Measurements from ENCODE around the gene UBTD2.

UBTD2 gene

GRCh38 chr5:172166030-172166826 is 117.3 kb downstream of the UBTD2 start:
- DNase-seq, result no peak

DNA sequence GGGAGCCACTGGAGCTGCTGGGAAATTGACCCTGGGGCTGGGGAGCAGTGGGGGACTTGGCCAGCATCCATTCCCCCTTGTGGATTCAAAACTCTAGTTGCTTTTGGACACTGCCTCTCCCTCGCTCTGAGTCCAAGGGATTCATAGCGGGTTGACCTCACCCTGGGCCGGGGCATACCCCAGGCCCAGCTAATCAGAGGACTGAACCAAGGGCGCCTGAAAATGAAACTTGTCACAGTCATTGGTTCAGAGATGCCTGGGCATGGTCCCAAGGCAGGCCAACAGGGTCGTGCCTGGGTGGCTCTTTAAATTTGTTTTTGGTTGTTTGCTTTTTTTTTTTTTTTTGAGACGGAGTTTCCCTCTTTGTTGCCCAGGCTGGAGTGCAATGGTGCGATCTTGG is 118.1 kb downstream of the UBTD2 start:
- DNase-seq, result no peak

- peak; percentile 60 for DNase-seq
These were observed 118.8 kb downstream of the UBTD2 start for GRCh38 chr5:172164769-172165212.

DNA sequence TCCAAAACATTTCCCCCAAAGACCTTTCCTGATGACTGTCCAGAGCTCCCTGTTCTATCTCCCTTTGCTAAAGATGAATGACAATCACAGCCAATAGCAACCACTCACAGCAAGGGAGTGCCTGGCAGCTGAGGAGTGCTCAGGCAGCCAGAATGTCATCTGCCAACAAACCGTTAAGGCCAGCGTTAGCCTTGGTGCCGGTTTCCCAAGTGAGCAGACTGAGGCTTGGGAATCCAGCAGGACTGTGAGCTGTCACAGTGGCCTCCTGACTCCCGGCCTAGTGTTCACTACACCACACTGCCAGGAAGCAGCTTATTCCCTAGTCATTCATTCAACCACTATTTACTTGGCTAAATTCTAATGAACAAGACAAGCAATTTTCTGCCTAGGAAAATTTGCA is 120.2 kb downstream of the UBTD2 start:
- peak; percentile 55 for DNase-seq

DNA sequence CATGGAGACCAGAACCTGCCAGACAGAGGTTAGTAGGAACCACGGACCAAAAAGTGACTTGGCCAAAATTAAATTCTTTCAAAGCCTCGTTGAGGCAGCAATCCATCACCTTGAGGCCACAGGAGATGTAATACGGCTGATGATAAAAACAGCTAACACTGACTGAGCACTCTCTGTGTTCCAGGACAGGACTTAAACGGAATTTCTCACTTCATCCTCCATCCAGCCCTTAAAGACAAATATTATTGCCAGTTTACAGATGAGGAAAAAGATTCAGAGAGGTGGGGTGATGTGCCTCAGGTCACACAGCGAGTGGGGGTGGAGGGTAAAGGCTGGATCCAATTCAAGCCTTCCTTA is 120.6 kb downstream of the UBTD2 start:
- DNase-seq, result no peak

- no peak for DNase-seq
These were observed 121.1 kb downstream of the UBTD2 start for GRCh38 chr5:172162323-172162986.

DNA sequence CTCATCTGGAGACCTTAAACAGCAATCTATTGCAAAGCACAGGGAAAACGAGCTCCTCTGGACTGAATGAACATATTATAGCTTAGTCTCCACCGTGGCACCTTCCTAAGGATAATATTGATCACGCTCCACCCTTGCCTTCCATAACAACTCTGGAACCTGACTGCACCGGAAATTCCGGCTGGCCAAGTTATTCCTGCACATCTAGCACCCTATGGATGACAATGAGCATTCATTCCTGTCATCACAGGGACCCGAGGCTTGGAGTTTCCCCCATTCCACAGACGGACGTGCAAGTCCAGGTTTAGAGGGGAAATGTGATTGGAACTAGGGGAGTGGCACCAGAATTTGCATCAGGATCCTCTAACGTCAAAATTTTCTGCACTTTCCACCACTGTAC is 123.1 kb downstream of the UBTD2 start:
- no peak for DNase-seq

Data from midbrain (tissue), 1 donor.